Measurements from ENCODE around the gene BEST4. TPM values are rescaled to one million over a fixed set of nuclear protein-coding genes. Genes with fewer than 3 reads are reported as not detected.

Gene BEST4
- total and polyA plus RNA-seq, 2 of the 13 experiments (the other 11 are each of a cell fraction or from before 2014, with no cell fraction given): 0.77 to 1.4 TPM

GRCh38 chr1:44808063-44808937 is 20.3 kb upstream of the BEST4 start, which contains the start of gene BTBD19 (continued):
- TF ChIP-seq THAP9 (CRISPR knock-in tag; IDR thresholded peaks at IDR 0.05; ENCODE audit: borderline replicate concordance): peak; percentile 98
- TF ChIP-seq SNAPC5 (CRISPR knock-in tag; IDR thresholded peaks at IDR 0.05; ENCODE audit: borderline replicate concordance): 0 out of 2 replicates have a peak, but pooled peaks have one; percentile 57
- no peak; the same call in 1 of the 2 replicates for TF ChIP-seq GABPB1 (CRISPR knock-in tag; IDR thresholded peaks at IDR 0.05)
- TF ChIP-seq ZNF503 (CRISPR knock-in tag; IDR thresholded peaks at IDR 0.05): no peak
- no peak for TF ChIP-seq MAF1 (CRISPR knock-in tag; IDR thresholded peaks at IDR 0.05; ENCODE audit: borderline replicate concordance)
- TF ChIP-seq ZNF556 (CRISPR knock-in tag; IDR thresholded peaks at IDR 0.05; ENCODE audit: borderline replicate concordance): 0 out of 2 replicates have a peak, but pooled peaks have one; percentile 13
- no peak for TF ChIP-seq ZSCAN30 (CRISPR knock-in tag; IDR thresholded peaks at IDR 0.05)
- no peak for TF ChIP-seq PRDM15 (CRISPR knock-in tag; IDR thresholded peaks at IDR 0.05)
- no peak for TF ChIP-seq THAP8 (CRISPR knock-in tag; IDR thresholded peaks at IDR 0.05; ENCODE audit: borderline replicate concordance)
- peak; percentile 37; the same call in 1 of the 2 replicates for TF ChIP-seq TBX3 (IDR thresholded peaks at IDR 0.05; ENCODE audit: borderline replicate concordance)
- TF ChIP-seq KLF12 (CRISPR knock-in tag; IDR thresholded peaks at IDR 0.05; ENCODE audit: borderline replicate concordance): peak; percentile 13; the same call in 1 of the 2 replicates
- TF ChIP-seq ZNF644 (CRISPR knock-in tag; IDR thresholded peaks at IDR 0.05; ENCODE audit: low read depth): no peak
- TF ChIP-seq TFAP4 (IDR thresholded peaks at IDR 0.05; ENCODE audit: borderline replicate concordance, low read depth): no peak
- TF ChIP-seq HOMEZ (CRISPR knock-in tag; IDR thresholded peaks at IDR 0.05; ENCODE audit: low read depth): peak; percentile 3; the same call in 1 of the 2 replicates
- no peak for TF ChIP-seq ZNF34 (CRISPR knock-in tag; IDR thresholded peaks at IDR 0.05; ENCODE audit: borderline replicate concordance)

Data from HepG2 (cell line).